Endodermal cell (in vitro differentiated cells): ENCODE results near the gene MARCHF3. TPM values are rescaled to one million over a fixed set of nuclear protein-coding genes. Genes with fewer than 3 reads are reported as not detected.
"Not testable (repeated sequence)": the region's sequence is repeated elsewhere in the genome, so short reads cannot be mapped to it uniquely, and the experiment has no call there.

Source experiments
- DNase-seq: peaks from one replicate; pipeline ENCODE4 v3.0.0-alpha.2; 2017
- H3K27ac ChIP-seq: 2 replicates; pipeline ENCODE4 v1.5.1; 2013; ENCODE audit warnings: mild to moderate bottlenecking, low read depth, low read length, moderate library complexity
- H3K27me3 ChIP-seq: 2 replicates; pipeline ENCODE4 v1.6.1; 2013; ENCODE audit warnings: mild to moderate bottlenecking, low read length, moderate library complexity; ENCODE audit not compliant: insufficient read depth, control insufficient read depth, poor library complexity, severe bottlenecking
- H3K36me3 ChIP-seq: 2 replicates; pipeline ENCODE4 v1.7.0; 2013; ENCODE audit warnings: mild to moderate bottlenecking, low read length, moderate library complexity; ENCODE audit not compliant: control insufficient read depth, insufficient read depth
- H3K4me1 ChIP-seq: one replicate; pipeline ENCODE4 v1.7.0; 2013; ENCODE audit warnings: low read length; ENCODE audit not compliant: control insufficient read depth, insufficient read depth
- H3K4me3 ChIP-seq: 2 replicates; pipeline ENCODE4 v1.5.1; 2013; ENCODE audit warnings: mild to moderate bottlenecking, low read length, moderate library complexity
- H3K9ac ChIP-seq: 2 replicates; pipeline ENCODE4 v1.6.1; 2013; ENCODE audit warnings: mild to moderate bottlenecking, low read length, moderate library complexity; ENCODE audit not compliant: poor library complexity, severe bottlenecking; ENCODE audit errors: extremely low read depth
- H3K9me3 ChIP-seq: 2 replicates; pipeline ENCODE4 v1.6.1; 2013; ENCODE audit warnings: mild to moderate bottlenecking, low read length, moderate library complexity; ENCODE audit not compliant: control insufficient read depth
- H3K27ac Mint-ChIP-seq: 2 replicates; pipeline ENCODE4 v1.8.0; 2020; ENCODE audit warnings: mixed read lengths
- H3K27me3 Mint-ChIP-seq: 2 replicates; pipeline ENCODE4 v1.8.0; 2021; ENCODE audit warnings: mild to moderate bottlenecking, mixed read lengths; ENCODE audit not compliant: insufficient read depth
- H3K36me3 Mint-ChIP-seq: 2 replicates; pipeline ENCODE4 v1.8.0; 2020; ENCODE audit warnings: low read depth, mixed read lengths
- H3K4me1 Mint-ChIP-seq: 2 replicates; pipeline ENCODE4 v1.8.0; 2020; ENCODE audit warnings: mixed read lengths
- H3K4me3 Mint-ChIP-seq: 2 replicates; pipeline ENCODE4 v1.8.0; 2020; ENCODE audit warnings: mild to moderate bottlenecking, moderate library complexity, mixed read lengths
- H3K9me3 Mint-ChIP-seq: 2 replicates; pipeline ENCODE4 v1.8.0; 2020; ENCODE audit warnings: mild to moderate bottlenecking, mixed read lengths
- CTCF ChIP-seq: fragments of 200-600 bp; sonication (generic); conservative IDR thresholded peaks from 2 replicates; pipeline ENCODE4 v1.5.0; 2021; ENCODE audit warnings: antibody characterized with exemption, mild to moderate bottlenecking
- WGBS, 2 experiments: methylation state at CpG; one replicate each; pipeline versions ENCODE4 v1.1.5 to v1.1.7; 2013; ENCODE audit warnings: missing lambda C conversion rate in 2 of 2, mixed read lengths in 1 of 2; ENCODE audit not compliant: insufficient coverage in 1 of 2, insufficient read length in 1 of 2; 5-methylcytosine and 5-hydroxymethylcytosine counted together
- total RNA-seq, 2 donors: library from RNA; stranded (reverse); fragmentation: NEBNext Ultra II Directional in 1 of 2; extraction: Animal tissue kit (Norgen Biotek cat#: 25700) in 1 of 2; gene quantifications; 2 replicates in 1 of 2; 3 replicates in 1 of 2; pipeline ENCODE4 v1.2.1, GENCODE V29; 2021

MARCHF3 gene
- total RNA-seq, 2 donors from 2014 or later = 4.4 to 11.3 TPM

GRCh38 chr5:126948453-126948852 is 81.9 kb downstream of the MARCHF3 start:
- no peak overlapping the region for H3K27ac Mint-ChIP-seq
- Histone ChIP-seq H3K36me3 (no peaks in the 10 kb centered on the region), H3K27me3 (peaks cover 24% of the 10 kb centered on the region), H3K9ac (no peak overlapping the region), H3K4me3 (no peak overlapping the region), H3K9me3 (no peaks in the 10 kb centered on the region), H3K4me1 (peaks cover 8% of the 10 kb centered on the region), H3K27ac (no peak overlapping the region)
- no peak for TF ChIP-seq CTCF
- 93 to 97% methylated on average over 6 of the region's 6 CpGs for WGBS, 2 experiments
- no peak for DNase-seq
- H3K27me3 Mint-ChIP-seq = peaks cover 27% of the 10 kb centered on the region
- H3K36me3 Mint-ChIP-seq = no peaks in the 10 kb centered on the region
- peaks cover 26% of the 10 kb centered on the region for H3K4me1 Mint-ChIP-seq
- no peak overlapping the region for H3K4me3 Mint-ChIP-seq
- no peaks in the 10 kb centered on the region for H3K9me3 Mint-ChIP-seq

GRCh38 chr5:126948011-126948355 is 82.4 kb downstream of the MARCHF3 start:
- H3K27me3 ChIP-seq = peaks cover 24% of the 10 kb centered on the region
- H3K4me1 Mint-ChIP-seq = peaks cover 26% of the 10 kb centered on the region
- TF ChIP-seq CTCF = no peak
- no peak overlapping the region for H3K27ac ChIP-seq
- H3K4me1 ChIP-seq = peaks cover 8% of the 10 kb centered on the region
- H3K36me3 Mint-ChIP-seq = no peaks in the 10 kb centered on the region
- DNase-seq = no peak
- H3K4me3 ChIP-seq = no peak overlapping the region
- no peaks in the 10 kb centered on the region for H3K9me3 ChIP-seq
- no peak overlapping the region for H3K27ac Mint-ChIP-seq
- WGBS, 2 experiments = 86 to 93% methylated on average over 3 of the region's 3 CpGs
- H3K9ac ChIP-seq = no peak overlapping the region
- H3K36me3 ChIP-seq = no peaks in the 10 kb centered on the region
- no peaks in the 10 kb centered on the region for H3K9me3 Mint-ChIP-seq
- H3K4me3 Mint-ChIP-seq = no peak overlapping the region
- peaks cover 27% of the 10 kb centered on the region for H3K27me3 Mint-ChIP-seq

- Mint-ChIP-seq H3K36me3 (no peaks in the 10 kb centered on the region), H3K4me3 (no peak overlapping the region), H3K27ac (no peak overlapping the region), H3K9me3 (no peaks in the 10 kb centered on the region), H3K27me3 (peaks cover 27% of the 10 kb centered on the region), H3K4me1 (peaks cover 26% of the 10 kb centered on the region)
- TF ChIP-seq CTCF = peak; percentile 20
- no peak for DNase-seq
- Histone ChIP-seq H3K4me1 (peaks cover 8% of the 10 kb centered on the region), H3K9me3 (no peaks in the 10 kb centered on the region), H3K36me3 (no peaks in the 10 kb centered on the region), H3K27ac (no peak overlapping the region), H3K4me3 (peak overlapping the region; percentile 52), H3K27me3 (peaks cover 24% of the 10 kb centered on the region), H3K9ac (no peak overlapping the region)
- WGBS, 2 experiments = 67 to 69% methylated on average over 3 to 5 of the region's 5 CpGs
Measured at GRCh38 chr5:126947146-126948010, 83.0 kb downstream of the MARCHF3 start.

GRCh38 chr5:126942908-126943307 is 87.5 kb downstream of the MARCHF3 start:
- H3K4me3 Mint-ChIP-seq, H3K27ac Mint-ChIP-seq, H3K4me3 ChIP-seq, H3K9ac ChIP-seq, H3K36me3 Mint-ChIP-seq, H3K9me3 Mint-ChIP-seq, H3K27me3 ChIP-seq, DNase-seq, H3K9me3 ChIP-seq, H3K27ac ChIP-seq, H3K36me3 ChIP-seq: not testable (repeated sequence)
- Mint-ChIP-seq H3K27me3 (peaks cover 15% of the 10 kb centered on the region), H3K4me1 (peaks cover 44% of the 10 kb centered on the region)
- WGBS, 2 experiments = 92% methylated on average over 4 of the region's 4 CpGs
- H3K4me1 ChIP-seq = peaks cover 16% of the 10 kb centered on the region
